Suprapubic skin (tissue), 4 donors: Measurements from ENCODE around the gene MCRIP1. TPM values are rescaled to one million over a fixed set of nuclear protein-coding genes. Genes with fewer than 3 reads are reported as not detected.

ENCODE experiments used
- DNase-seq, 2 donors: peaks; one replicate each; pipeline ENCODE4 v3.0.0-alpha.2; 2019; ENCODE audit warnings: low spot score in 2 of 2
- H3K27ac ChIP-seq: fragments of 200-600 bp; sonication (generic); one replicate; pipeline ENCODE4 v1.5.1; 2019
- H3K27me3 ChIP-seq: fragments of 200-600 bp; sonication (generic); one replicate; pipeline ENCODE4 v1.5.1; 2019
- H3K36me3 ChIP-seq: fragments of 200-600 bp; sonication (generic); one replicate; pipeline ENCODE4 v1.5.1; 2019
- H3K4me1 ChIP-seq: fragments of 200-600 bp; sonication (generic); one replicate; pipeline ENCODE4 v1.5.1; 2019
- H3K4me3 ChIP-seq: fragments of 200-600 bp; sonication (generic); one replicate; pipeline ENCODE4 v1.5.1; 2019; ENCODE audit warnings: mild to moderate bottlenecking
- H3K9me3 ChIP-seq: fragments of 200-600 bp; sonication (generic); one replicate; pipeline ENCODE4 v1.5.1; 2019
- EP300 ChIP-seq: sonication (generic); formaldehyde crosslinking; IDR thresholded peaks from one replicate; pipeline ENCODE4 v1.6.1; 2017; ENCODE audit warnings: antibody characterized with exemption
- POLR2A ChIP-seq, 2 donors: fragments of 450-650 bp; IDR thresholded peaks; one replicate each; pipeline ENCODE4 v1.6.1; 2017; ENCODE audit warnings: antibody characterized with exemption in 2 of 2, mild to moderate bottlenecking in 2 of 2, moderate library complexity in 2 of 2
- POLR2AphosphoS5 ChIP-seq, 3 donors: sonication (generic); formaldehyde crosslinking; IDR thresholded peaks; one replicate each; pipeline ENCODE4 v1.6.1; 2017; ENCODE audit warnings: antibody characterized with exemption in 3 of 3
- WGBS: methylation state at CpG from one replicate; pipeline ENCODE4 v1.1.5; 2018; 5-methylcytosine and 5-hydroxymethylcytosine counted together
- total RNA-seq, 4 donors: library from RNA; depleted of rRNA; stranded (reverse); fragments of >200 nt; gene quantifications; one replicate each; pipeline ENCODE4 v1.1.0, GENCODE V29; 2016
- TF ChIP-seq, protein P1 (sequence below), 2 donors: fragments of 200-600 bp in 1 of 2; fragments of 450-650 bp in 1 of 2; sonication (generic) in 1 of 2; IDR thresholded peaks; one replicate each; pipeline ENCODE4 v1.5.1; 2016 to 2019; ENCODE audit warnings: antibody characterized with exemption in 2 of 2, mild to moderate bottlenecking in 1 of 2, moderate library complexity in 1 of 2

The MCRIP1 gene
- total RNA-seq, 4 donors from 2014 or later = 20.3 to 29.3 (median 27.4) TPM

DNA sequence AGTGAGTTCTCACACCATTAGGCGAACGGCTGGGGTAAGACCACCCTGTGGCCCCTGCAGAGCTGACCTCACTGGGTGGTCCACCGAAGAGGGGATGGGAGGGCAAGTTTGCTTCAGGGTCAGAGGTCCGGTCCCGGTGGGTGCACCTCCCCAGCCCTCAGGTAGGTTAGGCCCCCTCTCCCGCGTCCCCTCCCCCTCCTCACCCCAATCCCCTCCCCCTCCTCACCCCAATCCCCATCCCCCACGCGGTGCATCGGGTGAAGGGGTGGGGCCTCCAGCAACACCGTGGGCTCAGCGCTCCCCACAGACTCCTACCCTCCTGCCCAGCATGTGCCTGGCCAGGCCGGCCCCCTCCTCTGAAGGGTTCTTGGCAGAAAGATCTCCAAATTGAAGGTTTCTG lies 13.4 kb downstream of the MCRIP1 start:
- Histone ChIP-seq H3K36me3 (peaks cover 13% of the 10 kb centered on the region), H3K4me3 (no peak overlapping the region), H3K27me3 (no peaks in the 10 kb centered on the region), H3K27ac (no peak overlapping the region), H3K9me3 (no peaks in the 10 kb centered on the region), H3K4me1 (peaks cover 41% of the 10 kb centered on the region)
- no peak for TF ChIP-seq EP300
- TF ChIP-seq, protein P1, sequence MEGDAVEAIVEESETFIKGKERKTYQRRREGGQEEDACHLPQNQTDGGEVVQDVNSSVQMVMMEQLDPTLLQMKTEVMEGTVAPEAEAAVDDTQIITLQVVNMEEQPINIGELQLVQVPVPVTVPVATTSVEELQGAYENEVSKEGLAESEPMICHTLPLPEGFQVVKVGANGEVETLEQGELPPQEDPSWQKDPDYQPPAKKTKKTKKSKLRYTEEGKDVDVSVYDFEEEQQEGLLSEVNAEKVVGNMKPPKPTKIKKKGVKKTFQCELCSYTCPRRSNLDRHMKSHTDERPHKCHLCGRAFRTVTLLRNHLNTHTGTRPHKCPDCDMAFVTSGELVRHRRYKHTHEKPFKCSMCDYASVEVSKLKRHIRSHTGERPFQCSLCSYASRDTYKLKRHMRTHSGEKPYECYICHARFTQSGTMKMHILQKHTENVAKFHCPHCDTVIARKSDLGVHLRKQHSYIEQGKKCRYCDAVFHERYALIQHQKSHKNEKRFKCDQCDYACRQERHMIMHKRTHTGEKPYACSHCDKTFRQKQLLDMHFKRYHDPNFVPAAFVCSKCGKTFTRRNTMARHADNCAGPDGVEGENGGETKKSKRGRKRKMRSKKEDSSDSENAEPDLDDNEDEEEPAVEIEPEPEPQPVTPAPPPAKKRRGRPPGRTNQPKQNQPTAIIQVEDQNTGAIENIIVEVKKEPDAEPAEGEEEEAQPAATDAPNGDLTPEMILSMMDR (IDR thresholded peaks at IDR 0.05) = no peak
- no peak for TF ChIP-seq POLR2AphosphoS5 (IDR thresholded peaks at IDR 0.05)
- no peak for TF ChIP-seq POLR2A (IDR thresholded peaks at IDR 0.05)
- DNase-seq = no peak
- 45% methylated on average over 5 of the region's 13 CpGs for WGBS

DNA sequence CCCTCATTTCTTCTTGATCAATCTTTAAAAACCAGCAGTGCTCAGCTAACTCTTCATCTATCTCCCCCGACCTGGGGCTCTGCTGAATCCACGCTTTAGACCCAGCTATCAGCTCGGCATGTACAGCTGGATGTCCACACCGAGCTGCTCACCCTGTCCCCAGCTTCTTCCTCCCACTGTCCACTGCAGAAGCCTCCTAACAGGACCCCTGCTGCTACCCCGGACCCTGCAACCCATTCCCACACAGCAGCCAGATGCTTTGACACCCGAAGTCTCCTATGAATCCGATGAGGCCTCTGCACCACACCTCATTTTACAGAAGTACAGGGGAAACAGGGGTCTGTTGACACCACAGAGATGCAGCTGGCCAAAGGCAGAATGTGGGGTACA lies 15.3 kb downstream of the MCRIP1 start:
- Histone ChIP-seq H3K27me3 (peaks cover 8% of the 10 kb centered on the region), H3K36me3 (no peaks in the 10 kb centered on the region), H3K4me1 (peaks cover 25% of the 10 kb centered on the region), H3K27ac (no peak overlapping the region), H3K9me3 (no peaks in the 10 kb centered on the region), H3K4me3 (no peak overlapping the region)
- TF ChIP-seq EP300 (no peak), POLR2A (IDR thresholded peaks at IDR 0.05) (no peak), POLR2AphosphoS5 (IDR thresholded peaks at IDR 0.05) (no peak)
- TF ChIP-seq, protein P1 (IDR thresholded peaks at IDR 0.05) = no peak
- WGBS = 58% methylated on average over 6 of the region's 7 CpGs
- DNase-seq = no peak

DNA sequence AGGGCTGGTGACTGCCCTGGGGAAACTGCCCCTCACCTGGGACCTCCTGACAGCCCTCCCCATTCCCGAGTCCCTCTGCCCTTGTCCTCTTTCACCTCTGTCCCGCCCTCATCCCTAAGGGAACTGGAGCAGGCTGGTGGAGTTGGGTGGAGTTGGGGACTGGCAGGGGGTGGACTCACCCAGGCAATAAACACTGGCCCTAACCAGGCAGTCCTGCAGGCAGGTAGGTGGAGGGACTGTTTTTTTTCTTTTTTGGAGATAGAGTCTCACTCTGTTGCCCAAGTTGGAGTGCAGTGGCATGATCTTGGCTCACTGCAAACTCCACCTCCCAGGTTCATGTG lies 17.5 kb downstream of the MCRIP1 start:
- TF ChIP-seq, protein P1 (IDR thresholded peaks at IDR 0.05) = no peak
- TF ChIP-seq POLR2AphosphoS5 (IDR thresholded peaks at IDR 0.05) (no peak), POLR2A (IDR thresholded peaks at IDR 0.05) (no peak), EP300 (no peak)
- H3K27ac ChIP-seq = no peak overlapping the region
- no peaks in the 10 kb centered on the region for H3K9me3 ChIP-seq
- WGBS = 53% methylated on average over 2 of the region's 2 CpGs
- peaks cover 7% of the 10 kb centered on the region for H3K4me1 ChIP-seq
- H3K27me3 ChIP-seq = peaks cover 28% of the 10 kb centered on the region
- no peak overlapping the region for H3K4me3 ChIP-seq
- no peak for DNase-seq
- no peaks in the 10 kb centered on the region for H3K36me3 ChIP-seq

DNA sequence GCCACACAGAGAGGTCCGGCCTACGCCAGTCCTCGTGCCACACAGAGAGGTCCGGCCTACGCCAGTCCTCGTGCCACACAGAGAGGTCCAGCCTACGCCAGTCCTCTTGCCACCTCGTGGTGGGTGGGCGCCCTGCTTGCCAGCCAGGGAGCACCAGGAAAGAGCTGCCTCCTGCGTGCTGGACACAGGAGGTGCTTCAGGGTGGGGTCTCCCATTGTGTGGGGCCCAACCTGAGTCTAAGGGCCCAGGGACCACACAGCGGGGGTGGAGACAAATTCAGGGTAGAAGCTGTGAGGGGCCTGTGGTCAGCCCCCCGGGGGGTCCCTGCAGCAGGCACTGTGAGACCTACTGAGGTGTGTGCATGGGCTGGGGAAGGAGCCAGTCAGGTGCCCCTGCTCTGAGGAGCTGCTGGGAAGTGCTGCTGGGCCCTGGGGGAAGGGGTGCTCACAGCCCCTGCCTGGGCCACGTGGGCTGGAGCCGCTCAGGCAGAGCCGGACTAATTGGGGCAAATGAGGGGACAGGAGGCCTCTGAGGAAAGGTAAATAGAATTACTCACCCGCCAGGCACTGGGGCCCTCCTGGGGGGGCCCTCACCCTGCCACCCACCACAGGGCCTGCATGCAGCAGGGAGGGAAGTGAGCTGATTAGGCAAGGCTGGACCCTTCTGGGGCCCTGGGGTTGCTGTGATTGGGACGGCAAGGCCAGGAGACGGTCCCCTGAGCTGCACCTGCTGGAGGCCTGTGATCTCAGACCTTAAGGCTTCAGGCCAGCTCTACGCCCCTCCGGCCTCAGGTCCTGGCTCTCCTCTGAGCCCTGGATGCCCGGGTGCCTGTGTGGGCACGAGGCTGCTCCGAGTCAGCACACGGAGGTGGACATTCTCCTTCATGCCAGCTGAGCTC lies 18.1 kb downstream of the MCRIP1 start:
- no peak overlapping the region for H3K27ac ChIP-seq
- peaks cover 7% of the 10 kb centered on the region for H3K4me1 ChIP-seq
- H3K9me3 ChIP-seq = no peaks in the 10 kb centered on the region
- 31% methylated on average over 7 of the region's 24 CpGs for WGBS
- no peaks in the 10 kb centered on the region for H3K36me3 ChIP-seq
- no peak overlapping the region for H3K4me3 ChIP-seq
- H3K27me3 ChIP-seq = peaks cover 34% of the 10 kb centered on the region
- DNase-seq = no peak
- TF ChIP-seq POLR2A (IDR thresholded peaks at IDR 0.05) (no peak), EP300 (no peak), POLR2AphosphoS5 (IDR thresholded peaks at IDR 0.05) (no peak)
- TF ChIP-seq, protein P1 (IDR thresholded peaks at IDR 0.05) = no peak

DNA sequence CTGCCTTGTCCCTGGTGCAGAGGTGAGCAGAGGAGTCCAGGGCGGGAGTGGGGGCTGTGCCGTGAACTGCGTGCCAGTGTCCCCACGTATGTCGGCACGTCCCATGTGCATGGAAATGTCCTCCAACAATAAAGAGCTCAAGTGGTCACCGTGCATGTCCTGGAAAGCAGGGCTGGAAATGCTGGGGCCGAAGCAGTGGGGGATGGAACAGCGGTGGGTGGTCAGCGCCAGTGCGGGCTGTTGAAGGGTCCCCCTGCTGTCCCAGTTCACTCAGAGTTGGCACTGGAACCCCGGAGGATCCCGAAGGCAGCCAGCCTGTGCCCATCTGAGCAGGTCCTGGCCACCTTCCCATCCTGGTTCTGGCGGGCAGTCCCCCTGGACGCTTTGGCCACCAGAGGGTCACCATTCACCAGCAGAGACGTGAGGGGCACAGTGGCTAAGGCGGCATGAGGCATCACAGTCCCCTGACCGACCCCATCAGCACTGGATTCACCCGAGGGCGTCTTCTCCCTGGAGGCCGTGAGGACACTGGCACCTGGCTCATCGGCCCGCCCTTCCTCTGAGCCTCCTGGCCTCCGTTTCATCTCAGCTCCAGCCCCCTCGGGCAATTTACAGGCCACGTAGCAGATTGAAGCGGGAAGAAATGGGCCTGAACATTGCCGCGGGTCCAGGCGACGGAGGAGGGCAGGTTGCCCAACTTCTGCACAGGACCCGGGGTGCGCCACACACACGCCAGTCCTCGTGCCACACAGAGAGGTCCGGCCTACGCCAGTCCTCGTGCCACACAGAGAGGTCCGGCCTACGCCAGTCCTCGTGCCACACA lies 19.0 kb downstream of the MCRIP1 start:
- no peaks in the 10 kb centered on the region for H3K36me3 ChIP-seq
- no peak for TF ChIP-seq POLR2AphosphoS5 (IDR thresholded peaks at IDR 0.05)
- no peak for TF ChIP-seq EP300
- TF ChIP-seq, protein P1 (IDR thresholded peaks at IDR 0.05) = no peak
- no peak for TF ChIP-seq POLR2A (IDR thresholded peaks at IDR 0.05)
- H3K4me3 ChIP-seq = no peak overlapping the region
- H3K27me3 ChIP-seq = peaks cover 43% of the 10 kb centered on the region
- no peak overlapping the region for H3K27ac ChIP-seq
- WGBS = 90% methylated on average over 8 of the region's 41 CpGs
- no peak for DNase-seq
- H3K9me3 ChIP-seq = no peaks in the 10 kb centered on the region
- H3K4me1 ChIP-seq = peaks cover 7% of the 10 kb centered on the region
